Glomerular visceral epithelial cell (primary cell): ENCODE data around the gene NUP133.

Experiments
- DNase-seq: peaks from one replicate; pipeline ENCODE4 v3.0.0-alpha.2; 2016; ENCODE audit errors: extremely low spot score

The NUP133 gene

DNA sequence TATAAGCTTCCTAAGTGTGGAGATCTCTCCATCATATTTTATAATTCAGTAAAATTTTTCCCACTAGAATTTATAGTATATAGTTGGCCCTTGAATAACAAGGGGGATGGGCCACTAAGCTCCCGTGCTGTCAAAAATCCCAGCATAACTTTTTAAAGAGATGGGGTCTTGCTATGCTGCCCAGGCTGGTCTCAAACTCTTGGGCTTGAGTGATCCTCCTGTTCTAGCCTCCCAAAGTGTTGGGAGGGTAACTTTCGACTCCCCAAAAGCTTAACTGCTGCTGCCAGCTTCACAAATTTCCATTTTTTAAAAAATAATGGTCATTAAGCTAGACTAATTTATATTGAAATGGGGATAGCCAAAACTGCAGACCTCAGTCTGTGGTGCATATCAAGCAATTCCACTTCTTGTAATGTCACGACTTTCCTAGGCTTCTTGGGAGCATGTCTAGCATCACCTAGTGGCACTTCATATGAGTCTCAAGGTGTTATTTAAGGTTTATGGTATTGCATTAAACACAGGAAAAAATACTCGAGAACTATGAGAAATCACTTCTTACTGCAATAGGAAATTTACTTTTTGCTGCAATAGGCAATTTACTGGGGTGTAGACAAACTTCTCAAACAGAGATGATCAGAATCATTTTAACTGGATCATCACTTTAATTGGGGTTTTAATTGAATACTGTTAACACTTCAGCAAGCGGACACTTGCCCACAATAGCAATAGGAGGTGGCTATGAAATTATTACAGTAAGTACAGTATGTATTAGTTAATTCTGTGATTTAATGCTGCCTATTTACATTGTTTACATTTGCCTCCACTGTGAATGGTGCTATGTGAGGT, 55.0 kb downstream of the NUP133 start:
- no peak for DNase-seq

DNA sequence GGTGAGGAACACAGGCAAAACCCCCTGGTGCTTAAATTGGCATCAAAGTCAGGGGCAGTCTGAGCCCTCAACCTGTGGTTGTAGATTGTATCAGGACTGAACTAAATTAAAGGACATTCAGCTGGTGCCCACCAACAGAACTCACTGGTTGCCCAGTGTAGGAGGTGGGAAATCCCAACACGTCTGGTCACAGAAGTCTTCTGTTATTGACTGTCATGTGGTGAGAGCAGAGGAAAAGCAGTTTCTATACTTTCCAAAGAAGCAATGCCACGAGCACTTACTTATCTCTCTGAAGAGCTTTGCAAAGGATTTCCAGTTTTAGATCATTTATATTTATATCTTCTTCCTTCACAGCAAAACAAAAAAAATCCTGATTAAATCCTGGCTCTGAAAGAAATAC, 59.3 kb downstream of the NUP133 start:
- no peak for DNase-seq

DNA sequence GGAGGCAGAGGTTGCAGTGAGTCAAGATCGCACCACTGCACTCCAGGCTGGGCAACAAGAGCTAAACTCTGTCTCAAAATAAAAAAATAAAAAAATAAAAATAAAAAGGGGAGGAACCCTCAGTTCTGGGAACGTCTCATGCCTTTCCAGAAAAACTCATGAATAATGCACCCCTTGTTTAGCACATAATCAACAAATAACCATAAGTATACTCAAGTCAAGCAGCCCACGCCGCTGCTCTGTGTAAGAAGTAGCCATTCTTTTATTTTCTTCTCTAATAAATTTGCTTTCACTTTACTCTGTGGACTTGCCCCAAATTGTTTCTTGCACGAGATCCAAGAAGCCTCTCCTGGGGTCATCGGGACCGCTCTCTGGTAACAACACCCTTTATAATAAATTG, 59.8 kb downstream of the NUP133 start:
- no peak for DNase-seq

- no peak for DNase-seq
Observed at GRCh38 chr1:229447809-229448252, 60.3 kb downstream of the NUP133 start.

- no peak for DNase-seq
Observed at GRCh38 chr1:229445828-229446227, 62.3 kb downstream of the NUP133 start.

DNA sequence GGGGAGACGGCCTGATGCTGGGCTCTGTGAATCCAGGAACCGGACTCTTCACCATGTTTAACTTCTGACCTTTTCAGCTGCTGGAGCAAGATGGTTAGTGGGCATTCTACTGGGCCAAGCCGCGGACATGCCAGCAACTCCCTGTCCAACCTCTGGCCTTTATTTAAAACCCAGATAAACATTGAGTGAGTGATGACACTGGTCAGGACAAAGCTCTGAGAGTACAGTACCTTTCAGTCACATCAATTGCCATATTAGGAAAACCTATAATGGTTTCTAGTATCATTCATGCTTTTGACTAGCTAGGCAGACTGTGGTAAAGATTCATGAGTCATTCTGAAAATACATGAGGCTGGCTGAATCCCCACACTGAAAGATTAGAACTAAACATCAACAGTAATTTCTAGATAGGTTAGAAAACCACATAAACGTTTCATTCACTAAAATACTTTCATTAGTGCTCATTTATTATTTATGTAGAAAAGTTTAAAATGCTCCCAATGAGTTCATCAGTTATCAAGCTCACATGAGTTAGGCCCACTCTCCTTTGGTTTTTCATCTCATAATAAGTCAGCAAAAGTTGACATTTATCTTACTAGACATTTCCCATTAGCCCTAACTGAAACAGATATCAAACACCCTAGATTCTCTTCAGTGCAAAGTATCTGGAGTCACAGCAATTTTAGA, 67.1 kb downstream of the NUP133 start:
- peak; percentile 45 for DNase-seq

DNA sequence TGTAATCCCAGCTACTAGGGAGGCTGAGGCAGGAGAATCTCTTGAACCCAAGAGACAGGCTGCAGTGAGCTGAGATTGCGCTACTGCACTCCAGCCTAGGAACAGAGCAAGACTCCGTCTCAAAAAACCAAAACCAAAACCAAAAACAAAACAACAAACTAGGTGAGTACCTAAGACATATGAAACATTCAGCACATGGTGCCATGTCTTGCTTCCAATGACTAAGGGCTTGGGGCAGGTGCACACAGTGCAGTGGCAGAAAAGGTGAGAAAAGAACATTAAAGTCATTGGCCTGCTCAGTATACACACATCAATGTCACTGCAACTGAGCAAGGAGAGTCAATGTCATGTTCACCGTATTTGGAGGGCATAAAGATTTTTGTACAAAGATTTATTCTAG, 70.1 kb downstream of the NUP133 start:
- DNase-seq: no peak

- DNase-seq: peak; percentile 15
Observed at GRCh38 chr1:229437443-229437842, 70.7 kb downstream of the NUP133 start.

GRCh38 chr1:229436201-229436600, 71.9 kb downstream of the NUP133 start:
- DNase-seq: no peak

GRCh38 chr1:229434641-229435051, 73.5 kb downstream of the NUP133 start:
- no peak for DNase-seq

DNA sequence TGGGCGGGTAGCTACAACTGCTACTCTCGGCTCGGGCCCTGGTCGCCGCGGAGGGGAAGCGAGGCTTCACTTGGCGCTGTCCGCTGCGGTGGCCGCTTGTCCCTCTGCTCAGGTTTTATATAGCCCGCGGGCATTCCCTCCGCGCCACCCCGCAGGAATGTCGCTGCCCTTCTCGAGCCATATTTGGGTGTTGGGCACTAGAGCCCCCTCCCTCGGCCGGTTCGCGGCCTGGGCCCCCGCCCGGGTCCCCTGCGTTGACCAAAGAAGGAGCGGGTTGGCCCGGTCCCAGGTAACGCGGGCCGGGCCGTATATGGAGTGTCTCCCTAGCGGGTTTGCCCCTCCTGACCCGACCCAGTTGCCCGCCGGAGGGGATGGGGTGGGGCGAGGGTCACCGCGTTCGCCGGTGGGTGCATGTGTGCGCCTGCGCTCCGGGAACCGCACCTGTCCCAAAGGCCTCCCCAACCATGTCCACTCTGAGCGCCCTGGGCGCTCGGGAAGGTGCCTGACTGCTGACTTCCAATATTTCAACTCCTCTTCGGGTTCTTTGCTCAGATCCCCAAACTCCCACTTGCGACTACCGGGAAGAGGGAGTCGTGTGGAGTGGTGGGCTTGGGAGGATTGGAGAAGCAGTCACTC, 74.0 kb downstream of the NUP133 start, which contains the start of gene ACTA1:
Gene ACTA1 (minus strand): TSS at position 90 of the 636 bp plus-strand sequence. CDS start 979 bp downstream, outside the sequence.
- no peak for DNase-seq

GRCh38 chr1:229433364-229434004, 74.7 kb downstream of the NUP133 start:
- no peak for DNase-seq

DNA sequence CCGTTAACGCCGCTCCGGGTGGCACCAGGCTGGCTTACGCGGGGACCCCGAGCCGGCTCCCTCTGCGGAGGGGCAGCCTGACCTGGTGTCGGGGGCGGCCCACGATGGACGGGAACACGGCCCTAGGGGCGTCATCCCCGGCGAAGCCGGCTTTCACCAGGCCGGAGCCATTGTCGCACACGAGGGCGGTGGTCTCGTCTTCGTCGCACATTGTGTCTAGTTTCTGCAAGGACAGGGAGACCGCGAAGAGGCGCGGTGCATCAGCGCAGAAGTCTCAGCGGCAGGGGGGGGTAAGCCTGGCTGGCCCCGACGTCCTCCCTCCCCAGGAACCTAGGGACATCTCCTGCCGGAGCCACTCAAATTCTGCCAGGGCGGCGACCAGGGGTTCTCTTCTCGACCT, 75.2 kb downstream of the NUP133 start:
- DNase-seq: no peak

- no peak for DNase-seq
Observed at GRCh38 chr1:229432116-229432461, 76.1 kb downstream of the NUP133 start.

- DNase-seq: no peak
Observed at GRCh38 chr1:229431284-229432115, 76.6 kb downstream of the NUP133 start.

GRCh38 chr1:229430761-229431283, 77.3 kb downstream of the NUP133 start:
- DNase-seq: peak; percentile 42

GRCh38 chr1:229428256-229428655, 79.9 kb downstream of the NUP133 start:
- DNase-seq: no peak

- no peak for DNase-seq
Observed at GRCh38 chr1:229427572-229427971, 80.6 kb downstream of the NUP133 start.

DNA sequence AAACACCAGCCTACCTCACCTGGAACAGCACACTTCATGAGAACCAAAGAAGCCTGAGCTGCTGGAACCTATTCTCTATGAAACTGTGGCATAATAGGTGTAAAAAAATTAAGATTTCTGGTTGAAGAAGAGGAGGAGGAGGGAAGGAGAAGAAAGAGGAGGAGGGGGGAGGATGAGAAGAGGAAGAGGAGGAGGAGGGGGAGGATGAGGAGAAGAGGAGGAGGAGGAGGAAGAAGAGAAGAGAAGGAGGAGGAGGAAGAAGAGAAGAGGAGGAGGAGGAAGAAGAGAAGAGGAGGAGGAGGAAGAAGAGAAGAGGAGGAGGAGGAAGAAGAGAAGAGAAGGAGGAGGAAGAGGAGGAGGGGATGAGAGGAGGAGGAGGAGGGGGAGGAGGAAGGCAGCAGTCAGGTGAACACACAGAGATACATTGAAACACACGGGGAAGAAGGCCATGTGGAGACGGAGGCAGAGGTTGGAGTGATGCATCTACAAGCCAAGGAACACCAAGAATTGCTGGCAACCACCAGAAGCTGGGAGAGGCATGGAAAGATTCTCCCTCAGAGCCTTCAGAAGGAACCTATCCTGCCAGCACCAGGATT, 82.5 kb downstream of the NUP133 start:
- no peak for DNase-seq

DNA sequence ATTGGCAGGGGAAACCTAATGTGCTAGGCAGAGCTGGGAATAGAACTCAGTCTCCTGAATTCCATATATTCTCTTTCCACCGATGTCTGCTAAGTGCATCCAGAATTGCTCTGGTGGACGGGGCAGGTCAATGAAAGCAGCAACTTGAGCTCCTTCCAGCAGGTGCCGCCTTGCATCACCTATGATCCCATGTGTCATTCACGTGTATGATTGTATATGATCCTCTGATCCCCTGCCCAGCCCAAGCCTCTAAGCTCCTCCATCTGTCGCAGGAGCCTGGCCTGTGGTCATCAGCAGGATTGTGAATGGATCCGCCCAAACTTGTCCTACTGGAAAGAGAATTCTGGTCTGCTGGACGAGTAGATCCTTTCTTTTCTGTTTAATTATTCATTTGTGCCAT, 87.4 kb downstream of the NUP133 start:
- no peak for DNase-seq

- DNase-seq: no peak
Observed at GRCh38 chr1:229420224-229420623, 87.9 kb downstream of the NUP133 start.
